Colonic mucosa (tissue), 4 donors: ENCODE results near the gene CD27. TPM values are rescaled to one million over a fixed set of nuclear protein-coding genes. Genes with fewer than 3 reads are reported as not detected.

Experiments used
- DNase-seq: peaks from one replicate; pipeline ENCODE4 v3.0.0-alpha.2; 2020
- H3K27ac ChIP-seq: fragments of 200-600 bp; one replicate; pipeline ENCODE4 v1.8.0; 2021
- H3K27me3 ChIP-seq: fragments of 200-600 bp; one replicate; pipeline ENCODE4 v1.8.0; 2021
- H3K36me3 ChIP-seq: fragments of 200-600 bp; one replicate; pipeline ENCODE4 v1.8.0; 2021
- H3K4me1 ChIP-seq: fragments of 200-600 bp; one replicate; pipeline ENCODE4 v1.8.0; 2021; ENCODE audit warnings: mild to moderate bottlenecking
- H3K4me3 ChIP-seq: fragments of 200-600 bp; one replicate; pipeline ENCODE4 v1.8.0; 2021
- H3K9ac ChIP-seq, 2 donors: one replicate each; pipeline ENCODE4 v1.7.0; 2013; ENCODE audit warnings: control low read depth in 2 of 2, low read depth in 2 of 2, low read length in 2 of 2
- H3K9me3 ChIP-seq: fragments of 200-600 bp; one replicate; pipeline ENCODE4 v1.8.0; 2021
- intact Hi-C: fragments of 100-400 bp; cut with DNase I; formaldehyde crosslinking; loops from one replicate; pipeline ENCODE4 v1.14.1; 2022
- total RNA-seq, 2 donors: library from RNA; stranded (reverse); fragmentation: NEBNext Ultra II Directional in 1 of 2; extraction: Animal tissue kit (Norgen Biotek cat#: 25700) in 1 of 2; gene quantifications; one replicate each; pipeline ENCODE4 v1.2.1, GENCODE V29; 2021
- TF ChIP-seq, protein P1 (sequence below): fragments of 200-600 bp; IDR thresholded peaks from one replicate; pipeline ENCODE4 v1.8.0; 2022; ENCODE audit warnings: antibody characterized with exemption, mild to moderate bottlenecking
- donor health status: healthy.
- donor health status: DM: no; HTN: no; CAD: no.
- donor health status: DM: no; HTN: no; CAD: no.

CD27 gene
- total RNA-seq, 2 donors from 2014 or later: 1.9 to 2.4 TPM

DNA sequence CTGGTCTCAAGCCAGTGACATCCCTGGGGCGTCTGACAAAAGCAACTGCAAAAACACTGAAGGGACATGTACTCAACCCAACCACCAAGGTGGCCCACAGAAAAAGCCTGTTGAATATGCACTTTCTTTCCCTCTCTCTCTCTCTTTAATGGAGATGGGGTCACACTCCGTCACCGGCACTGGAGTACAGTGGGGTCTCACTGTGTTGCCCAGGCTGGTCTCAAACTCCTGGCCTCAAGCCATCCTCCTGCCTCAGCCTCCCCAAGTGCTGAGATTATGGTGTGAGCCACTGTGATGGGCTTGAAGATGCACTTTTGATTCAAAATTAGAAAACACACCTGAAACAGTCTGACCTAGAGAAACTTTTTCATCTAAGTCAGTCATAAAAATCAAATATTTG is 7.2 kb upstream of the CD27 start:
- DNase-seq: no peak
- intact Hi-C loops: no loop called here
- H3K9me3 ChIP-seq: no peaks in the 10 kb centered on the region
- H3K9ac ChIP-seq: no peak overlapping the region
- no peaks in the 10 kb centered on the region for H3K27me3 ChIP-seq
- no peaks in the 10 kb centered on the region for H3K36me3 ChIP-seq
- no peak overlapping the region for H3K4me3 ChIP-seq
- no peak overlapping the region for H3K27ac ChIP-seq
- no peaks in the 10 kb centered on the region for H3K4me1 ChIP-seq
- TF ChIP-seq, protein P1, sequence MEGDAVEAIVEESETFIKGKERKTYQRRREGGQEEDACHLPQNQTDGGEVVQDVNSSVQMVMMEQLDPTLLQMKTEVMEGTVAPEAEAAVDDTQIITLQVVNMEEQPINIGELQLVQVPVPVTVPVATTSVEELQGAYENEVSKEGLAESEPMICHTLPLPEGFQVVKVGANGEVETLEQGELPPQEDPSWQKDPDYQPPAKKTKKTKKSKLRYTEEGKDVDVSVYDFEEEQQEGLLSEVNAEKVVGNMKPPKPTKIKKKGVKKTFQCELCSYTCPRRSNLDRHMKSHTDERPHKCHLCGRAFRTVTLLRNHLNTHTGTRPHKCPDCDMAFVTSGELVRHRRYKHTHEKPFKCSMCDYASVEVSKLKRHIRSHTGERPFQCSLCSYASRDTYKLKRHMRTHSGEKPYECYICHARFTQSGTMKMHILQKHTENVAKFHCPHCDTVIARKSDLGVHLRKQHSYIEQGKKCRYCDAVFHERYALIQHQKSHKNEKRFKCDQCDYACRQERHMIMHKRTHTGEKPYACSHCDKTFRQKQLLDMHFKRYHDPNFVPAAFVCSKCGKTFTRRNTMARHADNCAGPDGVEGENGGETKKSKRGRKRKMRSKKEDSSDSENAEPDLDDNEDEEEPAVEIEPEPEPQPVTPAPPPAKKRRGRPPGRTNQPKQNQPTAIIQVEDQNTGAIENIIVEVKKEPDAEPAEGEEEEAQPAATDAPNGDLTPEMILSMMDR: no peak

DNA sequence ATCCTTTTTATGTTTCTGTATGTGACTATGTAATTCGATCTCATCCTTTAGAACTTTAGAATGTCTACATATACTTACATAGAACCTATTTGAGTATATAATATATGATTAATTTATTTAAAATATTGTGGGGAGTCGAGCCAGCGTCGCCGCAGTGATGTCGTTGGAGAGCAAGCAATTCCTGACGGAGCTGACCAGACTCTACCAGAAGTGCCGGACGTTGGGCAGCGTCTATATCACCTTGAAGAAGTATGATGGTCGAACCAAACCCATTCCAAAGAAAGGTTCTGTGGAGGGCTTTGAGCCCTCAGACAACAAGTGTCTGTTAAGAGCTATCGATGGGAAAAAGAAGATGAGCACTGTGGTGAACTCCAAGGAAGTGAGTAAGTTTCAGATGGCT is 6.4 kb upstream of the CD27 start:
- Histone ChIP-seq H3K27ac (no peak overlapping the region), H3K36me3 (no peaks in the 10 kb centered on the region), H3K9ac (no peak overlapping the region), H3K9me3 (no peaks in the 10 kb centered on the region), H3K4me3 (no peak overlapping the region), H3K27me3 (no peaks in the 10 kb centered on the region), H3K4me1 (no peaks in the 10 kb centered on the region)
- TF ChIP-seq, protein P1: no peak
- intact Hi-C loops: no loop called here
- no peak for DNase-seq

DNA sequence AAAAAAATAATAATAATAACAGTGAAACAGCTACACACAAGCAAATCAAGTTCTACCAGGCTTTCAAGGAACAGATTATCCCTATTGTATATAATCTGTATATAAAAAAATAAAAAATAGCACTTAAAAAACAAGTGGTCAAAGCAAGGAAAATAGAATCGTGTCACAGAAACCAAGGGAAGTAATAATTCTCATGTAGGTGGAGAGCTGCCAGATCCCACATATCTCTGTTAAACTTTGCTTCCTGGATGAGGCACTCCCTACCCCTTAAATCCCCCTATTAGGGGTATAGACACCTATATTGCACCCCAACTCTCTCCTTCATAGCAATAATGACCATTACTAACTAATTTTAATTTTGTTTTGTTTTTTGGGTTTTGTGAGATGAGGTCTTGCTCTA is 4.4 kb upstream of the CD27 start:
- DNase-seq: no peak

DNA sequence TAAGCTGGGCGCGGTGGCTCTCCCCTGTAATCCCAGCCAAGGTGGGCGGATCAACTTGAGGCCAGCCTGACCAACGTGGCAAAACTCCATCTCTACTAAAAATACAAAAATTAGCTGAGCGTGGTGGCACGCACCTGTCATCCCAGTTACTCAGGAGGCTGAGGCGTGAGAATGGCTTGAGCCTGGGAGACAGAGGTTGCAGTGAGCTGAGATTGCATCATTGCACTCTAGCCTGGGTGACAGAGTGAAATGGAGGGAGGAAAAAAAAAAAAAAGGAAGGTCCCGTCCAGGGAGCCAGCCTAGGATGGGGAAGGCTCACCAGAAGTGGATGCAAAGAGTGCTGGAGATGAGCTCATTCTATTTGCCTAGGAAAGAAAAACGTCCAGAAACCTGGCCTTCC is 1.9 kb upstream of the CD27 start:
- no peak overlapping the region for H3K9ac ChIP-seq
- H3K27me3 ChIP-seq: no peaks in the 10 kb centered on the region
- H3K9me3 ChIP-seq: no peaks in the 10 kb centered on the region
- H3K4me3 ChIP-seq: no peak overlapping the region
- intact Hi-C loops: no loop called here
- no peaks in the 10 kb centered on the region for H3K36me3 ChIP-seq
- H3K4me1 ChIP-seq: no peaks in the 10 kb centered on the region
- DNase-seq: no peak
- TF ChIP-seq, protein P1: no peak
- H3K27ac ChIP-seq: no peak overlapping the region

More for the DNA sequence above, 4.4 kb upstream of the CD27 start:
- no peak overlapping the region for H3K27ac ChIP-seq
- TF ChIP-seq, protein P1: no peak
- intact Hi-C loops: no loop called here
- H3K27me3 ChIP-seq: no peaks in the 10 kb centered on the region
- H3K36me3 ChIP-seq: no peaks in the 10 kb centered on the region
- no peak overlapping the region for H3K4me3 ChIP-seq
- no peaks in the 10 kb centered on the region for H3K9me3 ChIP-seq
- H3K4me1 ChIP-seq: no peaks in the 10 kb centered on the region
- H3K9ac ChIP-seq: no peak overlapping the region

DNA sequence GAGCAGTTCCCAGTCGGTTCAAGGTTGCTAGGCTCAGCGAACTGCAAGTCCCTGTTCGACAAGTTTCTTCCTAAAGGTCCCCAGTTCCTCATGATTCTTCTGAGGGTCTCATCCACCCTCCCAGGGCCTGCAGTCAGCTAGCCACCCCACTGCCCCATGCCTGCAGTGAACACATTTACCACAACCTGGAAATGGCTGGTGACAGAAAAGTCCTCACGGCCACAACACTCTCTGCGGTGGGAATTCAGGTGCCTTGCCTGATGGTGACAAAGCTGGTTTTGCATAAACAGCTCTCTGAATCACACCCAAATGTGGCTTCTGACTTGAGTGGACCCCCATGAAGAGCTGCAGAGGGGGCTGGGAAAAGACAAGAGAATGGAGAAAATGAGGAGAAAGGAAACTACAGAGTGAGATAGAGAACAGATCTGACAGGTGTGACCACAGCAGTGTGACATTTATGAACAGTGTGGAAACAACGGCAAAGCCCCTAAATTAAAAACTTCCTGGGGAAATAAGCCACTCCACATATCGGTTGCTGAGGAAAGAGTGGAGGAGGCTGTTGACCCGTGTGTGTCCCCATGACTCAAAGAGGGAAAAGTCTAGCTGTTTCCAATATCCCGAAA is 1.3 kb upstream of the CD27 start:
- intact Hi-C loops: no loop called here
- no peak overlapping the region for H3K9ac ChIP-seq
- TF ChIP-seq, protein P1: no peak
- H3K9me3 ChIP-seq: no peaks in the 10 kb centered on the region
- H3K4me3 ChIP-seq: no peak overlapping the region
- H3K27ac ChIP-seq: no peak overlapping the region
- H3K27me3 ChIP-seq: no peaks in the 10 kb centered on the region
- no peak for DNase-seq
- no peaks in the 10 kb centered on the region for H3K36me3 ChIP-seq
- no peaks in the 10 kb centered on the region for H3K4me1 ChIP-seq
